Liver (tissue), 3 donors: ENCODE data around the gene CRHR1.

ENCODE experiments used
- ATF3 ChIP-seq: IDR thresholded peaks from 2 replicates; pipeline ENCODE4 v1.6.1; 2016; ENCODE audit warnings: antibody characterized with exemption
- CTCF ChIP-seq: fragments of 150-350 bp; IDR thresholded peaks from 2 replicates; pipeline ENCODE4 v1.5.1; 2017; ENCODE audit warnings: improper control_type of control experiment, low read depth, low read length; ENCODE audit not compliant: missing input control
- EGR1 ChIP-seq, 2 donors: IDR thresholded peaks; 2 replicates each; pipeline ENCODE4 v1.6.1; 2016 to 2018; ENCODE audit warnings: antibody characterized with exemption in 2 of 2, low read depth in 2 of 2
- FOXA1 ChIP-seq: IDR thresholded peaks from 2 replicates; pipeline ENCODE4 v1.6.1; 2016; ENCODE audit warnings: antibody characterized with exemption
- HNF4A ChIP-seq, 2 donors: conservative IDR thresholded peaks; 2 replicates each; pipeline ENCODE4 v1.6.1; 2016; ENCODE audit warnings: antibody characterized with exemption in 2 of 2, mild to moderate bottlenecking in 2 of 2
- JUND ChIP-seq, 2 donors: IDR thresholded peaks; 2 replicates each; pipeline ENCODE4 v1.6.1; 2016; ENCODE audit warnings: antibody characterized with exemption in 2 of 2
- RAD21 ChIP-seq, 2 donors: IDR thresholded peaks; 2 replicates each; pipeline ENCODE4 v1.6.1; 2016; ENCODE audit warnings: antibody characterized with exemption in 2 of 2, mild to moderate bottlenecking in 2 of 2
- REST ChIP-seq: IDR thresholded peaks from 2 replicates; pipeline ENCODE4 v1.6.1; 2016; ENCODE audit warnings: antibody characterized with exemption, mild to moderate bottlenecking
- SP1 ChIP-seq: IDR thresholded peaks from 2 replicates; pipeline ENCODE4 v1.6.1; 2018; ENCODE audit warnings: antibody characterized with exemption, mild to moderate bottlenecking
- TAF1 ChIP-seq: conservative IDR thresholded peaks from 2 replicates; pipeline ENCODE4 v1.6.1; 2016; ENCODE audit warnings: antibody characterized with exemption, mild to moderate bottlenecking
- YY1 ChIP-seq: IDR thresholded peaks from 2 replicates; pipeline ENCODE4 v1.6.1; 2016; ENCODE audit warnings: antibody characterized with exemption, mild to moderate bottlenecking
- TF ChIP-seq, protein P1 (sequence below): IDR thresholded peaks from 2 replicates; pipeline ENCODE4 v1.6.1; 2016; ENCODE audit warnings: antibody characterized with exemption
- TF ChIP-seq, protein P2 (sequence below): IDR thresholded peaks from 2 replicates; pipeline ENCODE4 v1.6.1; 2016; ENCODE audit warnings: antibody characterized with exemption
- donor health status: healthy.
- donor health status: healthy.

GRCh38 chr17:45792437-45792836, 8.3 kb downstream of the CRHR1 start:
- no peak for TF ChIP-seq CTCF
- TF ChIP-seq TAF1, result no peak
- no peak for TF ChIP-seq SP1
- TF ChIP-seq RAD21 (IDR thresholded peaks at IDR 0.05), result no peak
- no peak for TF ChIP-seq REST
- TF ChIP-seq ATF3, result no peak
- no peak for TF ChIP-seq JUND (IDR thresholded peaks at IDR 0.05)
- TF ChIP-seq FOXA1, result no peak
- no peak for TF ChIP-seq YY1
- TF ChIP-seq, protein P1, sequence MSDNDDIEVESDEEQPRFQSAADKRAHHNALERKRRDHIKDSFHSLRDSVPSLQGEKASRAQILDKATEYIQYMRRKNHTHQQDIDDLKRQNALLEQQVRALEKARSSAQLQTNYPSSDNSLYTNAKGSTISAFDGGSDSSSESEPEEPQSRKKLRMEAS, result no peak
- no peak for TF ChIP-seq EGR1 (IDR thresholded peaks at IDR 0.05; ENCODE audit: low read depth in 2 of 2)
- TF ChIP-seq, protein P2, sequence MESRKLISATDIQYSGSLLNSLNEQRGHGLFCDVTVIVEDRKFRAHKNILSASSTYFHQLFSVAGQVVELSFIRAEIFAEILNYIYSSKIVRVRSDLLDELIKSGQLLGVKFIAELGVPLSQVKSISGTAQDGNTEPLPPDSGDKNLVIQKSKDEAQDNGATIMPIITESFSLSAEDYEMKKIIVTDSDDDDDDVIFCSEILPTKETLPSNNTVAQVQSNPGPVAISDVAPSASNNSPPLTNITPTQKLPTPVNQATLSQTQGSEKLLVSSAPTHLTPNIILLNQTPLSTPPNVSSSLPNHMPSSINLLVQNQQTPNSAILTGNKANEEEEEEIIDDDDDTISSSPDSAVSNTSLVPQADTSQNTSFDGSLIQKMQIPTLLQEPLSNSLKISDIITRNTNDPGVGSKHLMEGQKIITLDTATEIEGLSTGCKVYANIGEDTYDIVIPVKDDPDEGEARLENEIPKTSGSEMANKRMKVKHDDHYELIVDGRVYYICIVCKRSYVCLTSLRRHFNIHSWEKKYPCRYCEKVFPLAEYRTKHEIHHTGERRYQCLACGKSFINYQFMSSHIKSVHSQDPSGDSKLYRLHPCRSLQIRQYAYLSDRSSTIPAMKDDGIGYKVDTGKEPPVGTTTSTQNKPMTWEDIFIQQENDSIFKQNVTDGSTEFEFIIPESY, result no peak
- no peak for TF ChIP-seq HNF4A (conservative IDR thresholded peaks at IDR 0.05)
